Hematopoietic multipotent progenitor cell (in vitro differentiated cells): ENCODE results near the gene PIERCE2. TPM values are rescaled to one million over a fixed set of nuclear protein-coding genes. Genes with fewer than 3 reads are reported as not detected.
"Not testable (repeated sequence)": the region's sequence is repeated elsewhere in the genome, so short reads cannot be mapped to it uniquely, and the experiment has no call there.

Source experiments
- DNase-seq, 3 donors: peaks; one replicate each; pipeline ENCODE4 v3.0.0-alpha.2; 2011 to 2015; ENCODE audit warnings: low read depth in 2 of 3, low spot score in 2 of 3
- total RNA-seq: library from RNA; depleted of rRNA; stranded (reverse); fragments of >200 nt; gene quantifications from one replicate; pipeline ENCODE4 v1.2.3, GENCODE V29; 2012

Gene PIERCE2
- total RNA-seq, 1 donor = 0.54 TPM

DNA sequence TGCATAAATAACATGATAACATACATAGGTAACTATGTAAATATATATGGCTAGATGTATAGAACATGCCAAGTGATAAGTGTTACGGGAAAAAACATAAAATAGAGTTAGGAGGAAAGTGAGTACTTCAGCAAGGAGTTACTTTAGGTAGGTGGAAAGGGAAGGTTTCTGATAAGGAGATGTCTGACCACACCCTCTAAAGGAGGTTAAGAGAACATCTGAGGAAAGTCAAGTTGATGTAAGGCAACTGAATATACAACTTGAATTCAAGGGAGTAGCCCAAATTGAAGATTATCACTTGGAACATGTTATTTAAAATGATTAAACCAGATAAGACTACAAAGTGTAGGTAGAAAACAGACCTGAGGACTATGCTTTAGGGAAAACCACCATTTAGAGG lies 13.8 kb downstream of the PIERCE2 start:
- DNase-seq = no peak

DNA sequence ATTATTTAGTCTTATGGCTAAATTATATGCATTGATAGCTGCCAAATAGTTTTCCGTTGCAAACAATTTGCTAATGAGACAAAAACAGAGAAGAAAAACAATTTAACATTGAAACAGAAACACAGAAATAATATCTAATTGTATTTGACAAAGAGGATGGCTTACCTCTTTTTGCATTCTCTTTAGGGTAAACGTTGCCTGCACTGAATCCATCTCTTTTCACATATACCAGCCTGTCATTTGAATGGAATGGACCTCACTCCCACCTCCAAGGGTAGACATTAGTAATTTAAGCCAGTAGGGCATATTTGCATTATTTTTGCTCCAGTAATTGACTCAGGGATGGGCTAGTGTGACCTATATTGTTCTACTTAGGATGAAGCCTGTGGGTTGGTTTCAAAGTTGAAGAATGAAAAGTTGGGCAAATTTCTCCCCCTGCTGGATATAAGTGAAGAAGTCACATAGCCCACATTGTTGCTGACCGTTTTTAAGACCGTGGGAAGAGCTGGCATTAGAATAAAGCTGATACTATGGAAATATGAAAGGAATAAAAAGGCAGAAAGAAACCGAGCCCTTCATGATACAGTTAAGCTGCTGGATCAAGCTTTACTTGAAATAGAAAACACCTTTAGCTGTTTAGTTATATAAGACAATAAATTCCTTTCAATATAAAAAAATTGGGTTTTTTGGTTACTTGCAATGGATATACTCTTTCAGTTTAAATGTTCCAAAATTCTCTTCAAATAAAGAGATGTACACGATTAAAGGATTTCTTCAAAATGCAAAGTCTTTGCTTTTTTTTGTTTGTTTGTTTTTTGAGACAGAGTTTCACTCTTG lies 26.9 kb downstream of the PIERCE2 start:
- DNase-seq = peak; percentile 11 to 68 (median 46)

DNA sequence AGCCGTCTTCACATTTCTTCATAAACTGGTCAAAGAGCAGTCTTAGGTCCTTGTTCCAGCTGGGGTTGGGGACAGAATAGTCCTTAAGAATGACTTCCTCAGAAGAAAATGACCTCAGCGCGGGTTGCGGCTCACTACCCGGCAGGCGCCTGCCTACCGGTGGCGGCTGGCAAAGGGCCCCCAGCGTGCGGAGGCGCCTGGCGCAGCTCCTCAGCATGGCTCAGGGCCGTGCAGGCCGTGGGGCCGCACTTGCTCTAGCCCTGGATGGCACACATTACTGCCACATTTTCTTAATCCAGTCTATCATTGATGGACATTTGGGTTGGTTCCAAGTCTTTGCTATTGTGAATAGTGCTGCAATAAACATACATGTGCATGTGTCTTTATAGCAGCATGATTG lies 34.8 kb downstream of the PIERCE2 start:
- not testable (repeated sequence) for DNase-seq

DNA sequence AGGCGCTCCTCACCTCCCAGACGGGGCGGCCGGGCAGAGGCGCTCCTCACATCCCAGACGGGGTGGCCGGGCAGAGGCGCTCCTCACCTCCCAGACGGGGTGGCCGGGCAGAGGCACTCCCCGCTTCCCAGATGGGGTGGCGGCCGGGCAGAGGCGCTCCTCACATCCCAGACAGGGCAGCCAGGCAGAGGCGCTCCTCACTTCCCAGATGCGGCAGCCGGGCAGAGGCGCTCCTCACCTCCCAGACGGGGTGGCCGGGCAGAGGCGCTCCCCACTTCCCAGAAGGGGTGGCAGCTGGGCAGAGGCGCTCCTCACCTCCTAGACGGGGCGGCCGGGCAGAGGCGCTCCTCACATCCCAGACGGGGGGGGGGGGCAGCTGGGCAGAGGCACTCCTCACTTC lies 37.6 kb downstream of the PIERCE2 start:
- not testable (repeated sequence) for DNase-seq

DNA sequence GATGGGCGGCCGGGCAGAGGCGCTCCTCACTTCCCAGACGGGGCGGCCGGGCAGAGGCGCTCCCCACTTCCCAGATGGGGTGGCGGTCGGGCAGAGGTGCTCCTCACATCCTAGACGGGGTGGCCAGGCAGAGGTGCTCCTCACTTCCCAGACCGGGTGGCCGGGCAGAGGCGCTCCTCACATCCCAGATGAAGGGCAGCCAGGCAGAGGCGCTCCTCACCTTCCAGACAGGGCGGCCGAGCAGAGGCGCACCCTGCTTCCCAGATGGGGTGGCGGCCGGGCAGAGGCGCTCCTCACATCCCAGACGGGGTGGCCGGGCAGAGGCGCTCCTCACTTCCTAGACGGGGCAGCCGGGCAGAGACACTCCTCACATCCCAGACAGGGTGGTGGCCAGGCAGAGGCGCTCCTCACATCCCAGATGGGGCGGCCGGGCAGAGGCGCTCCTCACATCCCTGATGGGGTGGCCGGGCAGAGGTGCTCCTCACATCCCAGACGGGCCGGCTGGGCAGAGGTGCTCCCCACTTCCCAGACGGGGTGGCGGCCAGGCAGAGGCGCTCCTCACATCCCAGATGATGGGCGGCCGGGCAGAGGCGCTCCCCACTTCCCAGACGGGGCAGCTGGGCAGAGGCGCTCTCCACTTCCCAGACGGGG lies 38.2 kb downstream of the PIERCE2 start:
- DNase-seq = not testable (repeated sequence)

DNA sequence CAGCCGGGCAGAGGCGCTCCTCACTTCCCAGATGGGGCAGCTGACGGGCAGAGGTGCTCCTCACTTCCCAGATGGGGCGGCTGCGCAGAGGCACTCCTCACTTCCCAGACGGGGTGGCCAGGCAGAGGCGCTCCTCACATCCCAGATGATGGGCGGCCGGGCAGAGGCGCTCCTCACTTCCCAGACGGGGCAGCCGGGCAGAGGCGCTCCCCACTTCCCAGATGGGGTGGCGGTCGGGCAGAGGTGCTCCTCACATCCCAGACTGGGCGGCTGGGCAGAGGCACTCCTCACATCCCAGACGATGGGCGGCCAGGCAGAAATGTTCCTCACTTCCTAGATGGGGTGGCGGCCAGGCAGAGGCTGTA lies 38.7 kb downstream of the PIERCE2 start:
- not testable (repeated sequence) for DNase-seq

DNA sequence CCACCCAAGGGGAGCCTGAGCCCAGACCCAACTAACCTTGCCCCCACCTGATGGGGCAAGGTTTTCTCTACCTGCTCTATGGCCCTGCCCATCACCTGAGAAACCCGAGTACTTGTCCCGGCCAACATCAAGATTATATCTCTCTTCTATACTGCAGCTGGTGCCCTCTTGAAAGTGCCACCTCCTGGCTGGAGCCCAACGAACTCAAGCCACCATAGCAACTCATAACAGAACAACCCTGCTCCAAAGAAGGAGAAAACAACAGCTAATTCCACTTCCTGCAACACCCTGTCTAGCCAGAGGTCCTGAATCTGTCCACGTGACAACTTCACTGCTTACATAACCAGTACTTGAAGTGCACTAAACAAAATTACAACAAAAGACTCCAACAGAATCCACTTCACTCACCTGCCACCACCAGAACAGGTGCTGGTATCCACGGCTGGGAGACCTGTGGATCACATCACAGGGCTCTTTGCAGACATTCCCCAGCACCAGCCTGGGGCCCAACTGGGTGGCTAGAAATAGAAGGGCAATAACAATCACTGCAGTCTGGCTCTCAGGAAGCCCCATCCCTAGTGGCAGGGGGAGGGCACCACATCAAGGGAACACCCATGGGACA lies 49.2 kb downstream of the PIERCE2 start:
- DNase-seq = no peak

DNA sequence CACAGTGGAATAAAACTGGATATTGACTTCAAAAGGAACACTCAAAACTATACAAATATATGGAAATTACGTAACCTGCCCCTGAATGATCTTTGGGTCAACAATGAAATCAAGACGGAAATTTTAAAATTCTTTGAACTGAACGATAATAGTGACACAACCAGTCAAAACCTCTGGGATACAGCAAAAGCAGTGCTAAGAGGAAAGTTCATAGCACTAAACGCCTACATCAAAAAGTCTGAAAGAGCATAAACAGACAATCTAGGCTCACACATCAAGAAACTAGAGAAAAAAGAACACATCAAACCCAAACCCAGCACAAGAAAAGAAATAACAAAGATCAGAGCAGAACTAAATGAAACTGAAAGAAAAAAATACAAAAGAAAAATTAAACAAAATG lies 53.2 kb downstream of the PIERCE2 start:
- DNase-seq = no peak

DNA sequence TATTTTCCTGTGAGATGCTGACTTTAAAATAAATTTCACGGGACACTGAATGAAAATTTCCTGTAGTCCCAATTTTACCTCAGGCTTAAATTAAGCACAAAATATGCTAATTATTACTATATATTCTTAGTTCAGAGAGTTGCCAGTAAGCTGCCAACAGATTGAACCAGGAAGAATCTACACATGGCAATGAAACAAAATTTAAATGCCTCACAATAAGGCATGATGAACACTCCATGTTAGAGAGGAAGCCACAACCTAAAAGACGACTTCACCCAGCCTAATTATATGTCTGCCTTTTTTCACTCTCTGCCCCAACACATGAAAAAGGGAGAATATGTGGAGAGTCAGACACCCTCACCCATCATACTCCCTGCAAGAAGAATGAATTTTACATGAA lies 60.0 kb downstream of the PIERCE2 start:
- DNase-seq = no peak

Other genes starting within 250 kb of the PIERCE2 start
- gene RSL24D1, start 211.6 kb upstream of the PIERCE2 start, total RNA-seq = 29.4 TPM
- gene RAB27A, start 118.7 kb upstream of the PIERCE2 start, total RNA-seq = 6.2 TPM
- gene PIGBOS1, start 89.4 kb upstream of the PIERCE2 start, total RNA-seq = 9.7 TPM
- 11.8 TPM for gene PIGB, start 89.3 kb upstream of the PIERCE2 start, total RNA-seq
- 12.7 TPM for gene CCPG1, start 136 bp upstream of the PIERCE2 start, total RNA-seq
- 1.3 TPM for gene DNAAF4, start 99.7 kb downstream of the PIERCE2 start, total RNA-seq
- gene PYGO1, start 179.8 kb downstream of the PIERCE2 start, total RNA-seq = under 0.01 TPM